Stimulated activated CD4-positive, alpha-beta T cell treated with anti-CD3 and anti-CD28 coated beads, Interleukin-4, amount 100 ng/mL, for 1 hour (primary cell): ENCODE measurements around the gene ADAMTS17.

Experiments used
- DNase-seq: peaks from one replicate; pipeline ENCODE4 v3.0.0-alpha.2; 2020

ADAMTS17 gene

GRCh38 chr15:100247228-100248225, 94.2 kb downstream of the ADAMTS17 start:
- DNase-seq, result no peak

DNA sequence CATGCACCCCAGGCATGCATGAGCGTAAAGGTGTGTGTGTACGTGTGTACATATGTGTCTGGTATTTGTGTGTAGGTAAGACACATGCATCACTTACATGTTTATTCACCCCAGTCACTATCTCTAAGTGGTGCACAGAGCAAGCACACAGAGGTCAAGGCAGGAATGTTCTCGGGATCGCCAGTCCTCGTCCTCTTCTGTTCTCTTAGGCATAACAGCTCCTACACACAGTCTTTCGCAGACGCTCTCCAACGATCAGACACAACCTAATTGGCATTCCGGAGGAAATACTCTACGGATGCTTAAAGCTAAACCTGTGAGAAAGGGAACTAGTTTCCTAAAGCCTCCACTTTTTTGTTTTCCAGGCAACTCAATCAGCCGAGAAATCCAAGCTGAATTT, 95.9 kb downstream of the ADAMTS17 start:
- no peak for DNase-seq

GRCh38 chr15:100245487-100245820, 96.3 kb downstream of the ADAMTS17 start:
- no peak for DNase-seq

DNA sequence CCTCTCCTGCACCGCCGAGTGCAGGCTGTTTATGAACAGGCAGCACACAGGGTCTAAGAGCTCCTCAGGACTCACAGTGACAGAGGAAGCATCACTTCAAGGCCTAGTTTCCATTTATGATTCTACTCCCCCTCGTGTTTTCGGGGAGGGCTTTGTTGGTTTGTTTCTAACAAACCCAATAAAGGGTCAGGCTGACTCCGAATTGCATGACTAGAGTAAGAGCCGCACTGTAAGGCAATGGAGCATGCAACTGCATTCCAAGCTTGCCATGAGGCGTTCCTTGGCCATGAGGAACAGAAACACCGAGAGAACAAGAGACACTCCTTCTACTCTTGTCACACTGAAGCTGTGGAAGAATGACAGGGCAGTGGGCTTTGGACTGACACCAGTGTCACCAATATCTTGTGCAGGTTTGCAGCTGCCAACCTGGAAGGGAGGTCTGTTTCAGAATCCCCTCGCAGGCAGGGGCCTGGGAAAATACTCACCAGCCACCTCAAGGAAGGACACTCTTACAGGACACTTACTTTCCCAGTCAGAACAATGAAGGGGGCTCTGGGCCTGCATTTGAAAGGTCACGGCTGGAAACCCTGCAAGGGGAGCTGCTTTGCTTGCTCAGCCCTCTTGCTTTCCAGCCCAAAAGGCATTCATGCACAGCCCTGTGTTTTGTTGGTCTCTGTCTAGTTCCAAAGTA, 96.8 kb downstream of the ADAMTS17 start:
- DNase-seq, result no peak

GRCh38 chr15:100242989-100243388, 98.8 kb downstream of the ADAMTS17 start:
- DNase-seq, result no peak

DNA sequence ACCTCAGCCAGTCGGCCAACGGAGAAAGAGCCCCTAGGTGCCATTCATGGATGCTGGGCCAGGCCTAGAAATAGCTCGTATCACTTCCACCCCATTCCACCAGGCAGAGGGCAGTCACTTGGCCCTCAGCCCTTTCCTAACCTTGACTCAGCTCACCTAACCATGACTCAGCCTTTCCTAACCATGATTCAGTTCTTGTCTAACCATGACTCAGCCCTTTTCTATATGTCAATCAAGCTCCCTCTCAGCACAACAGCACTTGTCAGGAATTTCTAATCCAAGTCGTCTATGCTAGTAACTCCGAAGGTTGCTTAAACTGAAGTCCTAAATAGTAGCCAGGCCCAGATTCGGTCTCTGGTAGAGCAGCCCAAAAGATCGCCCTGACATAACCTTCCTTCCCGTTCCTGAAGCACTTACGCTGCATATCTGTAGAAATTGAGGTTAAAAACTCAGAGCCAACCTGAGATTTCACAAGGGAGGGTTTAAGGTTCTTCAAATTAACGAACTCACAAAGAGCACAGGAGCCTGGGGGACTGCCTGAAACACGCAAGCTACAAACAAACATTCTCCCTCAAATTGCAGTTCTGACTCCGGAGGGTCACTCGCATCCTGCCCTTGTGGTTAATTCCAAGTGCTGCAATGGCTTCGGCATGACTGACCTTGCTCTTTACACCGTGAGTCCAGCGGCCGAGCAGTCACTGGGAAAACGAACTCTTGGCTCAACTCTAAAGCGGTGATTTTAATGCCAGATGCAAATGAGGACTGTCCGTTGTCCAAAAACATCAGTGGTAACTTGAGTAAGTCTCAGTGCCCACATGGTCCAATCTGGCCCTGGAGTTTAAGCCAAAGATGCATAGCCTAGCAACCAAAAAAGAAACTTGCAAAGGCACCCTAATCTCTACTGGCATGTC, 99.9 kb downstream of the ADAMTS17 start:
- DNase-seq, result no peak

- no peak for DNase-seq
Measured at GRCh38 chr15:100236981-100237720, 104.6 kb downstream of the ADAMTS17 start.

GRCh38 chr15:100235030-100235617, 106.7 kb downstream of the ADAMTS17 start:
- no peak for DNase-seq

- DNase-seq, result no peak
Measured at GRCh38 chr15:100234158-100235029, 107.4 kb downstream of the ADAMTS17 start.

DNA sequence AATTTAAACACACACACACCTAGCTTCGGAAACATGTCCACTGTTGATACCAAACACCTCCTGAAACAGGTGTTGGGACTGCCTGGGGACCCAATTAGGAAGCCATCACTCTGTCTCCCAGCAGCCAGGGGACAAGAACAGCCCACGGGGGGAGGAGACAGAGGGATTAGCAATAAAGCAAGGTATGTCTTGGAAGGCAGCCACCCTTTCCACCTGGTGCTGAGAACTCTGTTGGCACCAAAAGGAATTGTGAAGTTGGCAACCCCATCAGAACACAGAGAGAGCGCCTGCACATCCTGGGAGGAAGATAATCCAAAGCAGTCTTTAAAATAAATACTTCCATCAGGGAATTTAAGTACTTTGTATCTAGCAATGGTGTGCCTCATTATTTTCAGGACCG, 111.0 kb downstream of the ADAMTS17 start:
- DNase-seq, result no peak

GRCh38 chr15:100229181-100230163, 112.3 kb downstream of the ADAMTS17 start:
- no peak for DNase-seq

GRCh38 chr15:100227781-100228180, 114.0 kb downstream of the ADAMTS17 start:
- no peak for DNase-seq

DNA sequence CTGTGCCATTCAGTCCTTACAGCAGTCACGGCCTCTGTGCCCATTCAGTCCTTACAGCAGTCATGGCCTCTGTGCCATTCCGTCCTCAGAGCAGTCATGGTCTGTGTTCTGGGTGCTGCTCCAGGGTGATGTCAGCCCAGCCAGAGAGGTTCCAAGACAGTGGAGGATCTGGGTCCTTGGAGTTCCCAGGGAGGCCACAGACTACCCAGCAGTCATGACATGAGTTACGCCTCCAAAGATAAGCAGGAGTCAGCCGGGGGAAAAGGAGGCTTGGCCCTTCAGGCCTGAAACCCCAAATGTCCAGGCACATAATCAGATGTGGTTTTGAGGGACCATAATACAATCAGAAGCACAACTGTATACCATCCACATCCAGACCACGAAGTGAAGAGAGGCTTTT, 115.7 kb downstream of the ADAMTS17 start:
- no peak for DNase-seq

DNA sequence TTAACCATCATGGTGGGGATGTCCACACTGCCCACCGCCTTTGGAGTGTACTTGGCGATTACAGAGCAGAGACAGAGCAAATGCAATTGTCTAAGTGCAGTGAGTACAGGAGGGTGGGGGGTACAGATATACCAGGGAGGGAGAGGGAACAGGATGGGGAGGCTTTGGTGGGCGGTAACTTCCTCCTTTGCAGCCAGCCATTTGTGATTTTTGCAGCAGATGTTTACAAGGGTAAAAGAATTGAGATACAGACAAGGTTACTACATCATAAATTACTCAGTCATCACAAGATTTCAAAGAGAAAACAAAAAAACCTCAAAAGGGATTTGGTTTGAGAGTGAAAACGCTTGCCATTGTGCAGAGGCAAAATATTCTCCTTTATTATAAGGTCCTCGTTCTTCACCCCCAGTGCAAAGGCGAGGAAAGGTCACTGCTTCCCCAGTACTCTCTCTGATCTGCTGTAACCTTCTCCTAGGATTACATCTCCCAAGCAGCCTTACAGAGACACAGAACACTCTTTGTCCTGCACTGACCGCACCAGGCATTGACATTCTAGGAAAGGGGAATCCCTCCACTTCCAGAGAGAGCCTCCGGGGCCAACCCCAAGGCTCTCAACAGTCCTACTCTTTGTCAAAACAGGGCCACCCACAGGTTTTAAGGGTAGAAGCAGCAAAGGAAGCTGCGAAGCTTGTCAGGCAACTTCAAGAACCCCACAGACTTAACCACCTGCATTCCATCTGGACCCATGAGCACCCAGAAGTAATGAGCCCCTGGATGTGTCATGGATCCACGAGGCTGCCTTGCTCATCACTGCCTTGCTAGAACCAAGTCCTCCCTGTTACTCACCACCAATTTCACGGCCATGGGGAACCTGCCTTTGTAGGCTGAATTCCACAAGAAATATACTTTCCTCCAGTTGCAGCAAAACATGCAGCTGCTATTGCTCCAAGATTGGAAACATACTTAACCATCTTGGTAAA, 117.3 kb downstream of the ADAMTS17 start:
- no peak for DNase-seq

DNA sequence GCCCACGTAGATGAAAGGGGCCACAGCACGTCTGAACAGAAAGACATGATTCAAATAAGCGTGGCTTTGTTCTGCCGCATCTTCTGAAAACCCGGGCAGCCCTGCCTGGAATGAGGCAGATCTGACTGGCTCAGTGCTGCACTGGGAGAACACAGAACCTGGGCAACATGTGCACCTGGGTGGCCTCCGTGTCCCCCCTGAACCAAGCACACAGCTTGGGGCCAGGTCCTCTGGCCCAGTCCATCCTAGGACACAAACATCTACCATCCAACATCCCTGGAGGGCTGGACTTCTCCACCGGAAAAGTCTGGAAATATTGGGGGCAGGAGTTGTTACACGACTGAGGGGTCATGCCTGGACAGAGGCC, 119.4 kb downstream of the ADAMTS17 start:
- DNase-seq, result no peak

GRCh38 chr15:100221471-100222348, 120.1 kb downstream of the ADAMTS17 start:
- DNase-seq, result no peak

DNA sequence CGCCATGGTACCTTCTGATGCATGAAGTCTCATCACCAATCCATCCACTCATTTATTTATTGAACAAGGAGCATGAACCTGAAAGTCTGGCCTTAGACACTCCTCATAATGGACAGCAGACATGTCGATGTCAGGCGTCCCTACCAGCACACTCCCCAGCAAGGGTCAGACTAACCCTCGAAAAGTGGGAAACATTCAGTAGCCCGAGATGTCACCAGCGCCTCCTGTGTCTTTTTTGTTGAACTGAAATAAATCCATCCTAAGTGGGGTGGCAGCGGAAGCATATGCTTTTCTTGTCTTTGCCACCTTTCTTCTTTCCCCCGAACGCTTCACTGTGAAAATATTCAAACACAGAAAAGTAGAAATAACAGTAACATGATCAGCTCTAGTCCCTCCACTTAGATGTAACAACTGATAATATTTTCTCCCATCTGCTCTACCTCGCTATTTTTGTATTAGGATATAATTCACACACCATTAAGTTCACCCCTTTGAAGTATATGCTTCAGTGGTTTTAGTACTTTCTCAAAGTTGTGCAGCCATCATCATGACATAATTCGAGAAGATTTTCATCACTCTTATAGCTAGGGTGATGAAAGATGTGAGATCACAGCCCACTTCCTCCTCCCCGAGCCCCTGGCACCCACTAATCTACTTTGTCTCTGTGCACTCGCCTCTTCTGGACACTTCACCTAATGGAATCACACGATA, 121.6 kb downstream of the ADAMTS17 start:
- no peak for DNase-seq
